GOT3 (cell line): ENCODE results near the gene TMEM222.

Experiments
- DNase-seq: peaks from one replicate; lab custom pipeline; 2025; ENCODE audit warnings: mixed read lengths; lab: John Stamatoyannopoulos, UW

Gene TMEM222

DNA sequence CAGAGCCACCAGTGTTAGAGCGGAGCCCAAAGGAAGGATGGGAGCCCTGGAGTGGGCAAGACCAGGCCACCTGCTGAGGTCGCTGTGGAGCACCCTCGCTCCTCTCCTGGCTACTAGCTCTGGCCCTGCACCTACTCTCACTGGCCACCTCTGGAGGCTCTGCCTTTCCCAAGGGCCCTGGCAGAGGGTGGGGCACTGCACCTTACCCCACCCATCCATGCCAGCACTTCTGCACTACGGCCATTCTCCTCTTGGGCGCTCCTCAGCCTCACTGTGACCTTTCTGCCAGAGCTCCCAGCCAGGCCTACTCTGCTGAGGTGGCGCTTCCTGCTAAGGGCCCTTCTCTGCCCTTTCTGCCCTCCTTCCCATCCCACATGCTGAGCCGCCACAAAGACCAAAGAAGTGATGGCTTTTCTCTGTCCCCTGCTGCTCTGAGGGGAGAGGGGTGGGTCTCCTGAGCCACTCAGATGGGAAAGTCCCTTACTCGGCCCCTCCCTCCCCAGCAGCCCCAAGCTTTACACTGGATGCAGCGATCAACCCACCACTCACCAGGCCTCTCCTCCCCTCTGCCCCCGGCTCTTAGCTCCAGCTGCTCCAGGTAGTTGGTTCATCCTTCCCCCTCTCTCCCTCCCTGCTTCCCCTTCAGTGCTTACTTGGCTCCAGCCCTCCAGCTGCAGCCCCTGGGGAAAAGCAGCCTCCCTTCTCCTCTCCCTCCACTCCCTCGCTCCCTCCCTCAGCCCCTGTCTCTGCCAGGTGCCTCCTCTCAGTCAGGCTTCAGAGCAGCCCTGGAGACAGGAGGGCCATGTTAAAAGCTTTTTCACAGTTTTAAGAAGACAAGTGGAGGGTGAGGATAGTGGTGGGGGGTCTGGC is 14.8 kb upstream of the TMEM222 start:
- no peak for DNase-seq

DNA sequence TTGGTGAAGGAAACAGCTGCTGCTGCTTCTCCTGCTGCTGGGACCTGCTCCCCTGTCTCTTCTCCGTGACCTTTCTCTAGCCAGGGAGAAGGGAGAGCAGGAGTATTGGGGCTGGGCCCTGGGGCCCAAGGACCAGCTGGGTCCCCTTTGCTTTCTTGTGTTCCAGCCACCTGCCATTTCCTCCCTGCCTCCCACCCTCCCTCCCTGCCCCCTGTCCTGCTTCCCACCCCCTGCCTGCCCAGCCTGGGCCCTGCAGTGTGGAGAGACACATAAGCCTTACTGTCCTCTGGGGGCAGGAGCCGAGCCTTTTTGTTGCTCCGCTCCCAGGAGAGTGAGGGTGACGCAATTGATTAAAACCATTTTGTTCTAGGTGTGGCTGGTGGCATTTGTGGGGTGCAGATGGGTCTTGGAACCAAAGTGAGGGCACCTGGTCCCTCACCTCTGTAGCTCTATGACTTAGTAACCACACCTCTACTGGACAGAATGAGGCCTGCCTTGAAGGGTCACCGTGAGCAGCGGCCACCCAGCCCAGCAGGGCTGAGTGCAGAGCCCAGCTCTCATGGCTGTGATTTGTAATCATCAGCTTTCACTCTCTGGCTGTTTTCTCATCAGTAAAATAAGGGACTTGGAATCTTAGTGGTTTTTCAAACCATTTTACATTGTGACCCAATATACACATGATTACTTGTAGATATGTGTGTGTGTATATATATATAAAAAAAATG is 13.9 kb upstream of the TMEM222 start:
- DNase-seq = no peak

DNA sequence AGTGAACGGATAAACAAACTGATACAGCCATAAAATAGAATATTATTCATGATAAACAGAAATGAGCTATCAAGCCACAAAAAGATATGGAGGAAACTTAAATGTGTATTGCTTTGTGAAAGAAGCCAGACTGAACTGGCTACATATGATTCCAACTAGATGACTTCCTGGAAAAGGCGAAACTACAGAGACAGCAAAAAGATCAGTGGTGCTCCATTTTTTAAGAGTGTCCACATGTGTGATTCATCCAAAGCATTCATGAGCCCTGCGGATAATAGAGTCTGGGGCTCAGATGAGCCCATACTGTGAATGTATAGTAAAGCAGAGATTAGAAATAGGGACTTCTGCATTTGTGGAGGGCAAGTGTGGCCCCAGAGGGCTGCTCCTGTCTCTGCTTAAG is 7.8 kb upstream of the TMEM222 start:
- no peak for DNase-seq

DNA sequence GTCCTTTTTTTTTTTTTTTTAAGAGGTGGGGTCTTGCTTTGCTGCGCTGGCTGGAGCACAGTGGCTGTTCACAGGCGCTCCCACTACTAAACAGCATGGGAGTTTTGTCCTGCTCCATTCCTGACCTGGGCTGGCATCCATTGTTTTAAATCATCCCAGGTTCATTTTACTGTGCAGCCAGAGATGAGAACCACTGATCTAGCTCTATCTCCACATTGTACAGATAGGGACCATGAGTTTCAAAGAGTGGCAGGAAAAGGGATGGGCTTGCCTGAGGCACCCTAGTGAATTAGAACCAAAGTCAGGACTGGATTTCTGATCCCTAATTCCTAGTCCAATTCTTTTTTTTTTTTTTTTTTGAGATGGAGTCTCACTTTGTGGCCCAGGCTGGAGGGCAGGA is 7.2 kb upstream of the TMEM222 start:
- DNase-seq = no peak

GRCh38 chr1:27316860-27317259 is 5.1 kb upstream of the TMEM222 start:
- no peak for DNase-seq

DNA sequence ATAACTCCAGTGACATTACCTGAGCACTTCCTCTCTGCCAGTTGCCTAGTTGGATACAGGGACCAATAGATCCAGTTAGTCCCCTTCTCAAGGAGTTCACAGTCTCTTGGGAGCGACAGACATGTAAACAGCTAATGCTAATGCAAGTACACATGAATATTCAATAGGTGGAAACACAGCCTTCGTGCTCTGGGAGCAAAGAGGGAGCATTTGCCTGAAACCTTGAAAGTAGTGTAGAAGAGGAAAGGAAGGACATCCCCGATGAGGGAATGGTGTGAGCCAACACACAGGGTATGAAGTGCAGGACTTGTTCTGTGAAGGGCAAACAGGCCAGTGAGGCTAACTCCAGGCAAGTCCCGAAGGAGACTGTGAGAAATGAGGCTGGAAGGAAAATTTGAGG is 3.8 kb upstream of the TMEM222 start:
- DNase-seq = no peak

- no peak for DNase-seq
Observed at GRCh38 chr1:27318596-27318995, 3.4 kb upstream of the TMEM222 start.

DNA sequence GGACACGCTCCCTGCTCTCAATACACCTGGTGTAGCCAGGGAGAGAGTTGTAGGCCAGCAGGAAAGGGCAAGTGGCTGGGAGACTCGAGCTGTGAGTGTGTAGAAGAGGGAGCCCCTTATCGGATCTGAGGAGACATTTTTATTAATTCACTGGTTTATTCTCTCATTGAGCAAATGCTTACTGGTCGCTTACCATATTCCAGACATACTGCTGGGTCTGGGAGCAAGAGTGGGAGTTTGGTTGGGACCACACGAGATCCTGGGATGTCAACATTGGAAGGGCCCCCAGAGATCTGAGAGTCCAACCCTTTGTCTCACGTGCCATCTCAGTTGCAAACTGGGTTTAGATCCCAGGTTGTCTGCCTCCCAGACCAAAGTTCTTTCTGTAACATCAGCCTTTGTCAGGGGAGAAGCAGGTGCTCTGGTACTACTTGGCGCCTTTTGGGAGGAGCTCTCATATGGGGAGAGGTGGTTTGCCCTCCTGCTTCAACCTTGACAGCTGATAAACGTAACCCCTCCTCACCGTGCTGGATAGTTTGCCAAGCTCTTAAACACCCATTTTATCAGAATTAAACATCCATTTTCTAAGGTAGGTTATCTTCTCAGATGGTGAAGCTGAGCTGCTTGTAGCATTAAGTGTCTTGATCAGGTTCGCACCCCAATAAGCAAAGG is 742 bp downstream of the TMEM222 start:
- no peak for DNase-seq

DNA sequence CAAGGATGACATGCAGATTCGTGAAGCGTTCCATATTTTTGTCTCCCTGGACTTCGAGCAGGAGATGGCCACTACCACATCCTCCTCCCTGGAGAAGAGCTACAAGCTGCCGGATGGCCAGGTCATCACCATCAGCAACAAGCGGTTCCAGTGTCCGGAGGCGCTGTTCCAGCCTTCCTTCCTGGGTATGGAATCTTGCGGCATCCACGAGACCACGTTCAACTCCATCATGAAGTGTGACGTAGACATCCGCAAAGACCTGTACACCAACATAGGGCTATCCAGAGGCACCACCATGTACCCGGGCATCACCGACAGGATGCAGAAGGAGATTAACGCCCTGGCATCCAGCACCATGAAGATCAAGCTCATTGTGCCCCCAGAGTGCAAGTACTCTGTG is 3.3 kb downstream of the TMEM222 start:
- no peak for DNase-seq

GRCh38 chr1:27327964-27328363 is 6.0 kb downstream of the TMEM222 start:
- no peak for DNase-seq

- DNase-seq = no peak
Observed at GRCh38 chr1:27330786-27331185, 8.8 kb downstream of the TMEM222 start.

GRCh38 chr1:27331426-27331825 is 9.5 kb downstream of the TMEM222 start:
- no peak for DNase-seq

DNA sequence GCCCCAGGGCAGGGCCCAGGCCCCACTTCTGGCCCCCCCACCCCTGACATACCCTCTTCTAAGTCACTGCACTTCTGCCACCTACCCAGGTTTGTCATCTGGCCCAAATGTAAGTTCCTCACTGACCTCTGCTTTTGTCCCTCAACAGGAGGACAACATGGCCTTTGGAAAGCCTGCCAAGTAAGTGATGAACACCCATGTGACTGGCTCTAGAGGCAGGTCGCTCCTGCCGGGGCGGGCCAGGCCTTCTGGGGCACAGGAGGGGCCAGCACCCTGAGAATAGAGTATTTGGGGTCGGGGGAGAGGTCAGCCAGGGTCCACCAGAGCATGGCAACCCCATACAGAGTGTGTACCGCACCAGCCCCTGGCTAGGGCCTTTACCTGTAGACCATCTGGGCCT is 10.0 kb downstream of the TMEM222 start:
- DNase-seq = no peak

DNA sequence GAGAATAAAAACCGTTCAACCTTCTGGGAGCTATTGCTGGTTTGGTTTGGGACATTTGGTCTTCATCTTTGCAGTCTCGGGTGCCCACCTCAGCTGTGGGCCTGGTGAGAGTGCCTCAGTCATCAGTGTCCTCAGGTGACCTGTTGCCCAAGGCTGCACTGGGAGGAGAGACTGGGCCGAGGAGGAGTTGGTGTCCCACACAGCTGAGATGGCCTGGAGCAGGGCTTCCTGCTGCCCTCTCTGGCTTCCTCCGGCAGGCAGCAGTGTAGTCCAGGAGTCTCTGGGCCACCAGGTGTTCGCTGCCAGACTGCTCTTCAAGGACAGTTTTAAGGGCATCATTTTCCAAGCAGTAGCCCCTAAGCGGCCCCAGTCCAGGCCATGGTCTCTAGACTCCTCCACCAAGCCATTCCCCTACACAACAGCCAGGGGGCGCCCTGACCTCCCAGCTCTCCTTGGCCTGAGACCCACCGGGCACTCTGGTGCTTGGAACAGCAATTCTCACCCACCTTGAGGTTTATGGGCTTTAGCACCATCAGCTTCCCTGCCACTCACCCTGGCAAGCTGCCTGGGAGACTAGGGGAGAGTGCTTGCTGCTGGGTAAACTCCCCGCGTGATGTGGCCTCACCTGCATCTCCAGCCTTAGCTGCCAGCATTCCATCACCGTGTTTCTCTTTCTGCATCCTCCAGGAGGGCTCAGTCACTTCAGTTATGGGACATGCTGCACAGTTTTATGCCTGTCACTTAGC is 10.7 kb downstream of the TMEM222 start:
- DNase-seq = no peak

DNA sequence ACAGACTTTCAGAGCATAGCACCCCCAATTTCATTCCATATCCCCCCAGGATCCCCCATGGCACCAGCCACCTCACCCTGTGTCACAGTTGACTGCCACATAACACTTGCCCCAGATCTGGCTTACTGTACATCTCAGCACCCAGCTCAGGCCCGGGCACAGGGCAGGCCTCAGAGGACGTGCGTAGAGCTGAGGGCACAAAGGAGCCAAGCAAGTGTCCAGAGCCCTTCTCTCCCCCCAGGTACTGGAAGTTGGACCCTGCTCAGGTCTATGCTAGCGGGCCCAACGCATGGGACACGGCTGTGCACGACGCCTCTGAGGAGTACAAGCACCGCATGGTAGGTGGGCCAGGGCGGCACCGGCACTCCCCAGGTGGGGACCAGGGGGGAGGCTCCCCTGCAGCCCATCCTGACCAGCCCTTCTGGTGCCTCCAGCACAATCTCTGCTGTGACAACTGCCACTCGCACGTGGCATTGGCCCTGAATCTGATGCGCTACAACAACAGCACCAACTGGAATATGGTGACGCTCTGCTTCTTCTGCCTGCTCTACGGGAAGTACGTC is 11.8 kb downstream of the TMEM222 start:
- DNase-seq = no peak

DNA sequence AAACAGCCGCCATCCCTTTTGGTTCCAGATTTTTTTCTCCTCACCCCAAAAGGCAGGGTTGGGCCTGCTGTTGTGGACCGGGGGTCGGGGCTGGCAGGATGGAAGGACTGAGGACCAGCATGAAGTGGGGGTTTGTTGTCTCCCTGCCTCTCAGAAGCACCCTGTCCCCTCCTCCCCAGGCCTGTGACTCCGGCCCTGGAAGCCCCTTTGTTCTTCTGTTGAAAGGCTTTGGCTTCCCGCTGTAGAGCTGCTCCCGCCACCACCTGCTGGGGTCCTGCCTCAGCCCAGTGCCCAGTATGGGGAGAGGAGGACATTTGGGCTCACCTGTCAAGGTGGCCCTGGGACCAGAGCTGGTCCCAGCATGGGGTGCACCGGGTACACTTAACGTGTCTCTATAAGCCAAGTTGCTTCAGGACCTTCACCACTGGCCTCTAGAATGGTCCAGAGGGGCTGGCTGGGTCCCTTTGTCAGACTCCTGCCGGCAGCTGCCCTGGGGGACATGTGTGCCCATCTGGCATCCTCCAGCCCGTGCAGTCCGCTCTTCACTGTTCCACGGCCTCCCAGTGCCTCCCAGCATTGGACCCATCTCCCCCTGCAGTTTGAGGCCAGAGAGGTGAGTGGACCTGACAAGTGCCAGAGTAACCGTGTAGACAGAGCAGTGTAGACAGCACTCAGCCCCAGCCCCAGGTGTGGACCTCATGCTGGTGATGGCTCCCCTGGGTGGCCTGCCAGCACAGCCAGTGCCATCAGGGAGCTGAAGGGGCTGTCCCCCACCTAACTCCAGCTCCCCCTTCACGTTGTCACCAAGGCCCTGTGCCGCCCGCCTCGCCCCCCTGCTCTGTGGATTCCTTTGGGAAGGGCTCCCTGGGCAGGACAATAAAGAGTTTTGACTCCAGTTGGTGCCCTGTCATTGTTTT is 13.8 kb downstream of the TMEM222 start:
- no peak for DNase-seq

DNA sequence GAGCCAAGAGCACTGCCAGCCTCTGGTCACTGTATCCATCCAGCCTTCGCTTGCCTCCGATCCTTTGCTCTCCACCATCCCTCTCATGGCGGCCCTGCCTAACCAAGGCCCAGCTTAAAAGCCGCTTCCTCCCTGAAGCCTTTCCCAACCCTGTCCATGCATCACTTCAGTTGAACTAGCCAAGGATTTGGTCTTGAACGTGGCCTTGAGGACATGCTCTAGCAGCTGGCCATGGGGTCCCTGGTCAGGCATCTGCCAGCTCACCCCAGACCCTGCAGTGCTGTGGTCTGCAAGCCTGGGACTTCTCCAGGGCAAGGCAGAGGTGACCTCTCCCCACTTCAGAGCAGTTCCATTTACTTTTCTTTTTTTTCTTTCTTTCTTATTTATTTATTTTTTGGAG is 14.8 kb downstream of the TMEM222 start:
- no peak for DNase-seq

DNA sequence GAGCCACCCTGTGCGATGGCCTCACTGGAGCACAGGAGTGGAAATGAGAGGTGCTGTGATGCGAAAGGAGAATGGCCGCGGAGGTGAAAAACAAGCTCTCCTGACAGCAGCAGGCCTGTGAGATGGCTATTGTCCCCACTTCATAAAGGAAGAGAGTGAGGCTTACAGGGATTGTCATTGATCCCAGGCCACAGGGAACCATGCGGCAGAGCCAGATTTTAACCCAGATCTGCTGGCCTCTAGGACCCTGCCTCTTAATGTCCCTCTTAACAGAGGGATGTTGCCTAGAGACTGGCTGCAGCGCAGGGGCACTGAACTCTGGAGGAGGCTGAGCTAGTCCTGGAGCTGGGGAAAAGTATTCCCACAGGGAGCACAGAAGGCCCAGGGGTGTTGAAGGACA is 16.8 kb downstream of the TMEM222 start:
- no peak for DNase-seq

GRCh38 chr1:27339213-27339612 is 17.2 kb downstream of the TMEM222 start:
- DNase-seq = no peak

DNA sequence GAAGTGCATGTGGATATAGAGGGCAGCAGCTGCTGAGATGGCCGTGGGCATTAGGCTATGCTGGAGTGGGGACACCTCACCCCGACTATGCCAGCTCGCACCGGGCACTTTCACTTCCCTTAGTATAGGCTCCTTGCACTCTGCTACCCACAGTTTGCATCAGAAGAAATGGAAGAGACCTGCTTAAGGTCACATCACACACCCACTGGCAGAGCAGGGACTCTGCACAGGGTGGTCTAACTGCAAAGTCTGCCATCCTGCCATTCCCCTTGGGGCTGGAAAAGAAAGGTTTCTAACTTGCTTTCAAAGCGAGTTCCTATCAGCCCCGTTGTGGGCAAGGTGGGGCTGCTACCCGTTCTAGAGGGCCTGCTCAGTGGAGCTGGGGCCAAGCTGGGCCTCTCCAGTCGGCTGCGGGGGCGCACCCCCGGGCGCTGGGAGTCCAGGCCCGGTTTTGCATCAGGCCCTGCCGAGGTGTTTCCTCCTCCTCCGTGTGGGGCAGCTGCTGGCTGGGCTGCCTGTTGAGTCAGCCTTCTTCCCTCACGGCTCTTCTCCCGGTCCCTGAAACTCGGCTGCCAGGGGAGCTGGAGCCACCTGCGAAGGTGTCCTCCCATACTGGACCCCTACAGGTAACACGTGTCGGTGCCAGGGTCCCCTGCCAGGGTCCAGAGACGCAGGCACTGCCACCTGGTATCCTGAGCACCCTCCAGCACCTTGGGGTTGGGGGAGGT is 19.7 kb downstream of the TMEM222 start, which contains the start of gene SYTL1:
TSS of gene SYTL1 (plus strand) at position 498 of the 728 bp plus-strand sequence. CDS start 3,313 bp downstream, outside the sequence.
- no peak for DNase-seq
